AG04450 (cell line): Measurements from ENCODE around the gene PLXNA4. TPM values are rescaled to one million over a fixed set of nuclear protein-coding genes. Genes with fewer than 3 reads are reported as not detected.

Experiments used
- CTCF ChIA-PET: fragments of 300-600, 350-600 bp; formaldehyde crosslinking; extraction: SDS; loops from one replicate; lab custom pipeline; 2022; ENCODE audit warnings: antibody characterized with exemption, inconsistent platforms; lab: Charles Lee
- POLR2A ChIA-PET: fragments of 350-600 bp; formaldehyde crosslinking; extraction: SDS; loops from one replicate; lab custom pipeline; 2021; ENCODE audit warnings: antibody characterized with exemption, inconsistent platforms; lab: Yijun Ruan, JAX
- DNase-seq: peaks from one replicate; pipeline ENCODE4 v3.0.0-alpha.2; 2011; ENCODE audit warnings: low read depth, low spot score
- H3K27ac ChIP-seq: one replicate; pipeline ENCODE4 v1.5.1; 2012; ENCODE audit warnings: low read depth, low read length, control low read depth
- H3K27me3 ChIP-seq: one replicate; pipeline ENCODE4 v1.6.0; 2012; ENCODE audit warnings: low read length; ENCODE audit not compliant: control insufficient read depth, insufficient read depth
- H3K4me3 ChIP-seq: 2 replicates; pipeline ENCODE4 v1.5.1; 2011; ENCODE audit warnings: mild to moderate bottlenecking, low read depth, low read length, control low read depth
- H3K9me3 ChIP-seq: 2 replicates; pipeline ENCODE4 v1.5.1; 2012; ENCODE audit warnings: low read length; ENCODE audit not compliant: control insufficient read depth, insufficient read depth
- polyA plus RNA-seq: library from polyadenylated mRNA; depleted of rRNA; stranded (reverse); fragments of >200 nt; gene quantifications from 2 replicates; pipeline ENCODE4 v1.2.3, GENCODE V29; 2011
- TF ChIP-seq, protein P1 (sequence below): IDR thresholded peaks from 2 replicates; pipeline ENCODE4 v1.5.1; 2011; ENCODE audit warnings: low read depth, low read length, control low read depth, inconsistent platforms

Gene PLXNA4
- polyA plus RNA-seq, 1 experiment = 0.05 TPM

DNA sequence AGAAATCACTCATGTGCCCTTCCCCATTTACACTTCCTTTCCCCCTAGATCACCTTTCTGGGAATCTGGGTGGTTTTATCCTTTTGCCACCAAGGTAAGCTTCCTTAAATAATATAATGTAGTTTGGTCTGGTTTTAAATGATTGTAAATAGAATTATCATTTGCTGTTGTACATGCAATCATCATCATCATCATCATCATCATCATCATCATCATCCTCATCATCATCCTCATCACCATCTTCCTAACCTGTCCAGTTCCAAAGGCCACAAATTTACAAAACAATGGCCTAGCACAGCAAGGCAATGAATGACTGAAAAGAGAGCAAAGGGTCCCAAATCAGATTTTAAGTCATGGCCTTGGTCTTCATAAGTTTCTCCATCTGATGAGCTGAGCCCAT, 329.7 kb downstream of the PLXNA4 start:
- Histone ChIP-seq H3K27ac (no peak overlapping the region), H3K9me3 (no peaks in the 10 kb centered on the region), H3K4me3 (no peak overlapping the region), H3K27me3 (no peaks in the 10 kb centered on the region)
- POLR2A ChIA-PET = no interaction called here
- CTCF ChIA-PET = no interaction called here
- TF ChIP-seq, protein P1, sequence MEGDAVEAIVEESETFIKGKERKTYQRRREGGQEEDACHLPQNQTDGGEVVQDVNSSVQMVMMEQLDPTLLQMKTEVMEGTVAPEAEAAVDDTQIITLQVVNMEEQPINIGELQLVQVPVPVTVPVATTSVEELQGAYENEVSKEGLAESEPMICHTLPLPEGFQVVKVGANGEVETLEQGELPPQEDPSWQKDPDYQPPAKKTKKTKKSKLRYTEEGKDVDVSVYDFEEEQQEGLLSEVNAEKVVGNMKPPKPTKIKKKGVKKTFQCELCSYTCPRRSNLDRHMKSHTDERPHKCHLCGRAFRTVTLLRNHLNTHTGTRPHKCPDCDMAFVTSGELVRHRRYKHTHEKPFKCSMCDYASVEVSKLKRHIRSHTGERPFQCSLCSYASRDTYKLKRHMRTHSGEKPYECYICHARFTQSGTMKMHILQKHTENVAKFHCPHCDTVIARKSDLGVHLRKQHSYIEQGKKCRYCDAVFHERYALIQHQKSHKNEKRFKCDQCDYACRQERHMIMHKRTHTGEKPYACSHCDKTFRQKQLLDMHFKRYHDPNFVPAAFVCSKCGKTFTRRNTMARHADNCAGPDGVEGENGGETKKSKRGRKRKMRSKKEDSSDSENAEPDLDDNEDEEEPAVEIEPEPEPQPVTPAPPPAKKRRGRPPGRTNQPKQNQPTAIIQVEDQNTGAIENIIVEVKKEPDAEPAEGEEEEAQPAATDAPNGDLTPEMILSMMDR = no peak
- no peak for DNase-seq

DNA sequence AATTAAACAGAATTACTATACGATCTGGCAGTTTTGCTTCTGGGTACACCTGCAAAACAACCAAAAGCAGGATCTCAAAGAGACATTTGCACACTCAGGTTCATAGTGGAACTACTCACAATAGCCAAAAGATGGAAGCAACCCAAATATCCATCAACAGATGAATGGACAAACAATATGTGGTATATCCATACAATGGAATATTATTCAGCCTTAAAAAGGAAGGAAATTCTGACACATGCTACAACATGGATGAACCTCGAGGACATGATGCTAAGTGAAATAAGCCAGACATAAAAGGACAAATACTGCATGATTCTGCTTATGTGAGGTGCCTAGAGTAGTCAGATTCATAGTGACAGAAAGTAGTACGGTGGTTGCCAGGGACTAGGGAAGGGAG, 330.7 kb downstream of the PLXNA4 start:
- DNase-seq = no peak
- H3K27ac ChIP-seq = no peak overlapping the region
- POLR2A ChIA-PET = no interaction called here
- no peaks in the 10 kb centered on the region for H3K9me3 ChIP-seq
- H3K27me3 ChIP-seq = no peaks in the 10 kb centered on the region
- CTCF ChIA-PET = no interaction called here
- TF ChIP-seq, protein P1 = no peak
- H3K4me3 ChIP-seq = no peak overlapping the region

DNA sequence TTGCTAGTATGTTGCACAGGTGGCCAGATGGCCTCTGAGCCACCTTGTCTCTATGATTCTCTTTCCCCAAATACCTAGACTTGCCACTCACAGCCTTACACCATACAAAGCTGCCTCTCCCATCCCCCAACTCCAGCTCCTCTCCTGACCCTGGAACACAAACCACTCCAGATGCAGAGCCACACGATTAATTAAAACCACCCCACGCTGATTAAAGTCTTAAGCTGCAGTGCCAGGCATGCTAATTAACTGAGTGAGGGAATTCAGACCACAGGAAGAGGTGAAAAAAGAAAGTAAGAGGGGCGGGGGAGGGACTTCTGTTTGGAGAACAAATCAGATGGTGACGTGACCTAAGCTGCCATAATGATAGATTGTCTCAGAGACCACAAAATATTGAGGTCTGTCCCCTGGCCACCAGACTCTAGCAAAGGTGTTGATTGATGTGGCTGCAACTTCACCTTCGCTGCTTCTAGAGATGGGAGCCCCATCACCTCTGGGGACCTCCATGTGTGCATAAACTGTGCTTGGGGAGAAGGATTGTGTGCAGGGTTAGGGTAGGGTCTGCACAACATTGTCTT, 331.3 kb downstream of the PLXNA4 start:
- Histone ChIP-seq H3K27ac (no peak overlapping the region), H3K27me3 (no peaks in the 10 kb centered on the region), H3K4me3 (no peak overlapping the region), H3K9me3 (no peaks in the 10 kb centered on the region)
- TF ChIP-seq, protein P1 = no peak
- ChIA-PET CTCF (interaction anchor here (1.4 kb wide), 1 partner anchor 240 kb away, joined by 6 read pairs; no protein-coding TSS in a partner anchor), POLR2A (no interaction called here)
- no peak for DNase-seq

DNA sequence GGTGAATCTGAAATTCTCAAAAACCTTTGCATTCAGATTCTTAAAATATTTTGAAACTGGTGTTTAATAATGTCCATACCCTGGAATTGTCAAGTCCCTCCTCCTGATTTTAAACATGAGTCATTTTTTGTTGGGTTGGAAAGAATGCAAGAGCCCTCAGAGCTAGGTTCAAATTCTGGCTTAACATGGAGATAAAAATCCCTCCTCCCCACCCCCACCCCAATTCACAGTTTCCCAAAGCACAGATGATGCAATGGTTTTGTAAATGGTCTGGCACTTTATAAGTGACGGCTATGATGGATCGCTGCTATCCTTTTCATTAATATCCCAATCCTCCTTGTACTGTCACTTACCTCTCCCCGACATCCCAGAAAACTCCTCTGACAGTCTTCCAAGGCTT, 332.8 kb downstream of the PLXNA4 start:
- DNase-seq = no peak
- TF ChIP-seq, protein P1 = no peak
- Histone ChIP-seq H3K9me3 (no peaks in the 10 kb centered on the region), H3K4me3 (no peak overlapping the region), H3K27ac (no peak overlapping the region), H3K27me3 (no peaks in the 10 kb centered on the region)
- ChIA-PET POLR2A (no interaction called here), CTCF (interaction anchor here (1.4 kb wide), 1 partner anchor 239 kb away, joined by 6 read pairs; no protein-coding TSS in a partner anchor)

DNA sequence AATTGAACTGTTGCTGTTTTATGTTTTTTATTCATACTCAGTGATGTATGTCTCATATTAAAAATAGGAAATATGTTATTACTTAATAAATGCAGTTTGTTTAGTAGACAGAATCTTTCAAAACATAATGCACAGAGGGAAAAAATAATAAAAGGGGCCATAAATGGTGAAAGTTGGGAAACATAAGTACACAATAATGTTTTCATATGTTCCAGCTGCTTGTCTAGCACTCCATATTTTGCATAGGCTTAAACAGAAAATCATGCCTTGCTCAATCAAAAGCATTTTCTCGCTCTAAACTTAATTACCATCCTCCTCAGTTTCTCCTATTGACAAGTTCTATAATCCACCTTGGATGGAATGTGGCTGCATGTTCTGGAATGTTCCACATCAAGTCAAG, 333.2 kb downstream of the PLXNA4 start:
- ChIA-PET CTCF (no interaction called here), POLR2A (no interaction called here)
- TF ChIP-seq, protein P1 = no peak
- H3K4me3 ChIP-seq = no peak overlapping the region
- no peak for DNase-seq
- no peaks in the 10 kb centered on the region for H3K27me3 ChIP-seq
- H3K27ac ChIP-seq = no peak overlapping the region
- H3K9me3 ChIP-seq = no peaks in the 10 kb centered on the region
